A549 treated with CpdA at 1 μM for 4 hours (cell line): ENCODE results near the gene PKDCC. TPM values are rescaled to one million over a fixed set of nuclear protein-coding genes. Genes with fewer than 3 reads are reported as not detected.

Experiments
- total RNA-seq: library from RNA; stranded (reverse); fragments of 200-300 nt; extraction: Qiagen RNA extraction; gene quantifications from 5 replicates; pipeline ENCODE4 v1.2.3, GENCODE V29; 2022; ENCODE audit warnings: low read depth

Gene PKDCC
- 27.9 to 33.8 TPM (median 30.5 TPM) in 5 replicates for total RNA-seq

GRCh38 chr2:42047488-42048298, at the start of gene PKDCC:
TSS of gene PKDCC (plus strand) at chr2:42048021. CDS start at chr2:42048200, 179 bp downstream.

Other genes starting within 250 kb of the PKDCC start
- gene EML4, start 121.3 kb downstream of the PKDCC start, total RNA-seq, result 26.1 to 34.2 TPM (median 29.0 TPM) in 5 replicates